GM19239 (cell line): Measurements from ENCODE around the gene AFTPH.

ENCODE experiments used
- DNase-seq: peaks from one replicate; pipeline ENCODE4 v3.0.0; 2011; ENCODE audit warnings: low spot score; ENCODE audit not compliant: insufficient read length
- FAIRE-seq: peaks from 2 replicates; lab custom pipeline; 2011; peaks lifted over from hg19 to GRCh38; lab: Jason Lieb, UNC

Gene AFTPH

GRCh38 chr2:64640153-64641044 lies 116.3 kb downstream of the AFTPH start:
- DNase-seq (no peak), FAIRE-seq (peak; percentile 61)

GRCh38 chr2:64641599-64641998 lies 117.5 kb downstream of the AFTPH start:
- FAIRE-seq: no peak
- DNase-seq: no peak
